B cell (primary cell): ENCODE measurements around the gene BHLHE40. TPM values are rescaled to one million over a fixed set of nuclear protein-coding genes. Genes with fewer than 3 reads are reported as not detected.
"Not testable (repeated sequence)": the region's sequence is repeated elsewhere in the genome, so short reads cannot be mapped to it uniquely, and the experiment has no call there.

Experiments
- ATAC-seq: fragments of 200-7000 bp; cut with Tn5 transposase; one replicate; pipeline ENCODE4 v1.10.0; 2021; ENCODE audit warnings: low read depth, mild to moderate bottlenecking, moderate number of reproducible peaks, moderate library complexity
- CTCF ChIA-PET: fragments of 350-600 bp; sonication (Branson Sonifier 250); formaldehyde crosslinking; loops from one replicate; lab custom pipeline; 2021; ENCODE audit warnings: antibody characterized with exemption, inconsistent platforms; lab: Charles Lee
- POLR2A ChIA-PET: fragments of 350-600 bp; sonication (Branson Sonifier 250); formaldehyde crosslinking; loops from one replicate; lab custom pipeline; 2021; ENCODE audit warnings: antibody characterized with exemption; lab: Charles Lee
- DNase-seq: peaks from one replicate; pipeline ENCODE4 v3.0.0; 2013
- H2AFZ ChIP-seq: 2 replicates; pipeline ENCODE4 v1.6.1; 2012; ENCODE audit warnings: mild to moderate bottlenecking, low read depth, low read length; ENCODE audit not compliant: insufficient read depth, poor library complexity, severe bottlenecking
- H3K27ac ChIP-seq, 2 donors: 1 replicate in 1 of 2; 2 replicates in 1 of 2; pipeline ENCODE4 v1.5.1; 2012 to 2013; ENCODE audit warnings: low read length in 2 of 2, mild to moderate bottlenecking in 2 of 2, moderate library complexity in 1 of 2
- H3K27me3 ChIP-seq, 4 experiments: fragments of 200-600 bp in 1 of 4; sonication (generic) in 1 of 4; replicated peaks in 1 of 4; 1 replicate in 2 of 4; 2 replicates in 2 of 4; pipeline versions ENCODE4 v1.6.1 to v1.7.0; 2013 to 2016; ENCODE audit warnings: low read length in 3 of 4, mild to moderate bottlenecking in 2 of 4, mixed read lengths in 1 of 4, moderate library complexity in 1 of 4; ENCODE audit not compliant: insufficient read depth in 4 of 4, control insufficient read depth in 3 of 4; ENCODE audit errors: control extremely low read depth in 1 of 4
- H3K36me3 ChIP-seq, 2 experiments: replicated peaks in 1 of 2; 1 replicate in 1 of 2; 2 replicates in 1 of 2; pipeline versions ENCODE4 v1.6.1 to v1.7.1; 2013; ENCODE audit warnings: low read length in 1 of 2; ENCODE audit not compliant: insufficient read depth in 2 of 2, control insufficient read depth in 1 of 2; ENCODE audit errors: control extremely low read depth in 1 of 2, extremely low read depth in 1 of 2
- H3K4me1 ChIP-seq, 2 donors: fragments of 200-600 bp in 1 of 2; sonication (generic) in 1 of 2; 1 replicate in 1 of 2; 2 replicates in 1 of 2; pipeline versions ENCODE4 v1.5.1 to v1.6.1; 2013 to 2017; ENCODE audit warnings: low read length in 2 of 2; ENCODE audit not compliant: control insufficient read depth in 2 of 2, insufficient read depth in 2 of 2
- H3K4me2 ChIP-seq: replicated peaks from 2 replicates; pipeline ENCODE3; 2012; ENCODE audit warnings: mild to moderate bottlenecking, low read depth, low read length; ENCODE audit not compliant: poor library complexity, severe bottlenecking
- H3K4me3 ChIP-seq, 5 experiments: fragments of 200-600 bp in 1 of 5; sonication (generic) in 1 of 5; 1 replicate in 3 of 5; 2 replicates in 2 of 5; pipeline versions ENCODE4 v1.5.1 to v1.7.0; 2011 to 2016; ENCODE audit warnings: low read length in 4 of 5, mild to moderate bottlenecking in 4 of 5, low read depth in 2 of 5, control low read depth in 1 of 5, moderate library complexity in 1 of 5; ENCODE audit not compliant: insufficient read depth in 1 of 5; ENCODE audit errors: control extremely low read depth in 1 of 5, extremely low read depth in 1 of 5
- H3K79me2 ChIP-seq: fragments of 200-600 bp; sonication (generic); one replicate; pipeline ENCODE4 v1.6.0; 2016; ENCODE audit warnings: low read length; ENCODE audit not compliant: control insufficient read depth, insufficient read depth
- H3K9ac ChIP-seq: fragments of 200-600 bp; sonication (generic); 2 replicates; pipeline ENCODE4 v1.6.1; 2017; ENCODE audit warnings: mild to moderate bottlenecking, low read length, moderate library complexity
- H3K9me3 ChIP-seq, 3 donors: one replicate each; pipeline versions ENCODE4 v1.6.1 to v1.7.1; 2013; ENCODE audit warnings: low read length in 2 of 3; ENCODE audit not compliant: control insufficient read depth in 2 of 3, insufficient read depth in 1 of 3; ENCODE audit errors: control extremely low read depth in 1 of 3
- H4K20me1 ChIP-seq: 2 replicates; pipeline ENCODE4 v1.6.0; 2012; ENCODE audit warnings: mild to moderate bottlenecking, low read length; ENCODE audit not compliant: insufficient read depth, control insufficient read depth, poor library complexity, severe bottlenecking
- H3K27ac Mint-ChIP-seq: one replicate; pipeline ENCODE4 v1.8.0; 2021; ENCODE audit warnings: mixed read lengths
- H3K27me3 Mint-ChIP-seq: one replicate; pipeline ENCODE4 v1.8.0; 2021; ENCODE audit warnings: mixed read lengths
- H3K4me1 Mint-ChIP-seq: one replicate; pipeline ENCODE4 v1.8.0; 2021; ENCODE audit warnings: mixed read lengths
- H3K4me3 Mint-ChIP-seq: one replicate; pipeline ENCODE4 v1.8.0; 2021; ENCODE audit warnings: mixed read lengths
- H3K9me3 Mint-ChIP-seq: one replicate; pipeline ENCODE4 v1.8.0; 2022; ENCODE audit warnings: mixed read lengths; ENCODE audit not compliant: insufficient read depth
- EZH2 ChIP-seq: IDR thresholded peaks from 2 replicates; pipeline ENCODE4 v1.6.1; 2012; ENCODE audit warnings: borderline replicate concordance, low read depth, mild to moderate bottlenecking, moderate library complexity, low read length; ENCODE audit not compliant: insufficient read depth, poor library complexity, severe bottlenecking
- WGBS: methylation state at CpG from one replicate; pipeline ENCODE4 v1.1.5; 2013; ENCODE audit warnings: missing lambda C conversion rate; ENCODE audit not compliant: insufficient coverage; 5-methylcytosine and 5-hydroxymethylcytosine counted together
- intact Hi-C: fragments of 100-400 bp; cut with micrococcal nuclease; formaldehyde crosslinking; loops from one replicate; pipeline ENCODE4 v1.10.0; 2022
- polyA plus RNA-seq: library from polyadenylated mRNA; depleted of rRNA; stranded (reverse); fragments of >200 nt; gene quantifications from 2 replicates; pipeline ENCODE4 v1.2.3, GENCODE V29; 2012
- total RNA-seq, 2 donors: library from RNA; stranded (reverse); fragments of 120-200 nt in 1 of 2; gene quantifications; 1 replicate in 1 of 2; 2 replicates in 1 of 2; pipeline versions ENCODE4 v1.2.3 to v1.2.4, GENCODE V29; 2013 to 2022
- TF ChIP-seq, protein P1 (sequence below): fragments of 200-600 bp; IDR thresholded peaks from one replicate; pipeline ENCODE4 v1.8.0; 2022; ENCODE audit warnings: antibody characterized with exemption, mild to moderate bottlenecking

Gene BHLHE40
- total and polyA plus RNA-seq, 2 donors (not counting 1 experiment from before 2014, with no cell fraction given), result 26.2 to 53.8 TPM

- H3K9ac ChIP-seq, result no peak overlapping the region
- TF ChIP-seq EZH2, result no peak
- no peaks in the 10 kb centered on the region for H3K36me3 ChIP-seq
- DNase-seq, result no peak
- H3K79me2 ChIP-seq, result no peaks in the 10 kb centered on the region
- H2AFZ ChIP-seq, result no peak overlapping the region
- intact Hi-C loops, result no loop called here
- no peak overlapping the region for H3K27ac ChIP-seq
- no peaks in the 10 kb centered on the region for H3K4me1 Mint-ChIP-seq
- no peak overlapping the region for H3K4me3 ChIP-seq
- peaks cover 4% of the 10 kb centered on the region for H3K9me3 Mint-ChIP-seq
- peaks cover 0 to 2% (median 0%) of the 10 kb centered on the region in 4 experiments for H3K27me3 ChIP-seq
- no peaks in the 10 kb centered on the region for H3K27me3 Mint-ChIP-seq
- H3K27ac Mint-ChIP-seq, result no peak overlapping the region
- H3K4me2 ChIP-seq, result no peak overlapping the region
- no peak for ATAC-seq
- no peak overlapping the region for H3K4me3 Mint-ChIP-seq
- H3K9me3 ChIP-seq, result peaks cover 3 to 15% (median 7%) of the 10 kb centered on the region in 3 donors
- H3K4me1 ChIP-seq, result no peaks in the 10 kb centered on the region
- ChIA-PET POLR2A (no interaction called here), CTCF (interaction anchor here (3.1 kb wide), 1 partner anchor 19 kb away, joined by 10 read pairs; no protein-coding TSS in a partner anchor)
- H4K20me1 ChIP-seq, result no peaks in the 10 kb centered on the region
- 95% methylated on average over 3 of the region's 3 CpGs for WGBS
Measured at GRCh38 chr3:4957978-4958377, 21.3 kb upstream of the BHLHE40 start.

- Mint-ChIP-seq H3K9me3 (peaks cover 4% of the 10 kb centered on the region), H3K4me3 (no peak overlapping the region), H3K4me1 (peaks cover 2% of the 10 kb centered on the region), H3K27me3 (no peaks in the 10 kb centered on the region), H3K27ac (no peak overlapping the region)
- ATAC-seq, result no peak
- H3K79me2 ChIP-seq, result no peaks in the 10 kb centered on the region
- H3K4me3 ChIP-seq, result no peak overlapping the region
- H3K9me3 ChIP-seq, result peaks cover 3 to 15% (median 7%) of the 10 kb centered on the region in 3 donors
- no peaks in the 10 kb centered on the region for H3K4me1 ChIP-seq
- ChIA-PET POLR2A (no interaction called here), CTCF (interaction anchor here (3.1 kb wide), 1 partner anchor 18 kb away, joined by 10 read pairs; no protein-coding TSS in a partner anchor)
- no peak overlapping the region for H3K27ac ChIP-seq
- no peaks in the 10 kb centered on the region for H4K20me1 ChIP-seq
- H3K9ac ChIP-seq, result no peak overlapping the region
- no CpG with 5 or more reads among the region's 4 CpGs for WGBS
- intact Hi-C loops, result no loop called here
- no peak overlapping the region for H3K4me2 ChIP-seq
- no peak for DNase-seq
- peaks cover 0 to 2% (median 0%) of the 10 kb centered on the region in 4 experiments for H3K27me3 ChIP-seq
- no peak overlapping the region for H2AFZ ChIP-seq
- no peak for TF ChIP-seq EZH2
- TF ChIP-seq, protein P1, sequence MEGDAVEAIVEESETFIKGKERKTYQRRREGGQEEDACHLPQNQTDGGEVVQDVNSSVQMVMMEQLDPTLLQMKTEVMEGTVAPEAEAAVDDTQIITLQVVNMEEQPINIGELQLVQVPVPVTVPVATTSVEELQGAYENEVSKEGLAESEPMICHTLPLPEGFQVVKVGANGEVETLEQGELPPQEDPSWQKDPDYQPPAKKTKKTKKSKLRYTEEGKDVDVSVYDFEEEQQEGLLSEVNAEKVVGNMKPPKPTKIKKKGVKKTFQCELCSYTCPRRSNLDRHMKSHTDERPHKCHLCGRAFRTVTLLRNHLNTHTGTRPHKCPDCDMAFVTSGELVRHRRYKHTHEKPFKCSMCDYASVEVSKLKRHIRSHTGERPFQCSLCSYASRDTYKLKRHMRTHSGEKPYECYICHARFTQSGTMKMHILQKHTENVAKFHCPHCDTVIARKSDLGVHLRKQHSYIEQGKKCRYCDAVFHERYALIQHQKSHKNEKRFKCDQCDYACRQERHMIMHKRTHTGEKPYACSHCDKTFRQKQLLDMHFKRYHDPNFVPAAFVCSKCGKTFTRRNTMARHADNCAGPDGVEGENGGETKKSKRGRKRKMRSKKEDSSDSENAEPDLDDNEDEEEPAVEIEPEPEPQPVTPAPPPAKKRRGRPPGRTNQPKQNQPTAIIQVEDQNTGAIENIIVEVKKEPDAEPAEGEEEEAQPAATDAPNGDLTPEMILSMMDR, result no peak
- H3K36me3 ChIP-seq, result no peaks in the 10 kb centered on the region
Measured at GRCh38 chr3:4959180-4959579, 20.1 kb upstream of the BHLHE40 start.

- POLR2A ChIA-PET, result not testable (repeated sequence)
Measured at GRCh38 chr3:4961865-4962264, 17.4 kb upstream of the BHLHE40 start.

More at GRCh38 chr3:4961865-4962264, 17.4 kb upstream of the BHLHE40 start:
- H3K27ac Mint-ChIP-seq, H3K27ac ChIP-seq, intact Hi-C loops, H3K36me3 ChIP-seq, H3K27me3 ChIP-seq, H3K9ac ChIP-seq, ATAC-seq, H3K27me3 Mint-ChIP-seq, H4K20me1 ChIP-seq, DNase-seq, H2AFZ ChIP-seq, H3K4me3 Mint-ChIP-seq, H3K9me3 Mint-ChIP-seq, H3K4me3 ChIP-seq, H3K4me1 ChIP-seq, H3K4me2 ChIP-seq, CTCF ChIA-PET, H3K79me2 ChIP-seq: not testable (repeated sequence)
- peaks cover 3 to 24% (median 7%) of the 10 kb centered on the region in 3 donors for H3K9me3 ChIP-seq
- H3K4me1 Mint-ChIP-seq, result peaks cover 17% of the 10 kb centered on the region
- WGBS, result 94% methylated on average over 2 of the region's 2 CpGs
